Ishikawa (cell line): ENCODE measurements around the gene GTPBP2.

Experiments used
- CEBPB ChIP-seq: IDR thresholded peaks from 2 replicates; pipeline ENCODE4 v1.6.1; 2012
- CREB1 ChIP-seq: IDR thresholded peaks from 2 replicates; pipeline ENCODE4 v1.6.1; 2012; ENCODE audit warnings: low read depth
- EGR1 ChIP-seq: IDR thresholded peaks from 2 replicates; pipeline ENCODE4 v1.6.1; 2012
- EP300 ChIP-seq: IDR thresholded peaks from 2 replicates; pipeline ENCODE4 v1.6.1; 2012; ENCODE audit warnings: borderline replicate concordance
- FOXM1 ChIP-seq: IDR thresholded peaks from 2 replicates; pipeline ENCODE4 v1.6.1; 2012; ENCODE audit warnings: low read depth, borderline replicate concordance
- NFIC ChIP-seq: IDR thresholded peaks from 2 replicates; pipeline ENCODE4 v1.6.1; 2012
- RAD21 ChIP-seq: IDR thresholded peaks from 2 replicates; pipeline ENCODE4 v1.6.1; 2012; ENCODE audit warnings: low read depth
- TAF1 ChIP-seq: IDR thresholded peaks from 2 replicates; pipeline ENCODE4 v1.6.1; 2012; ENCODE audit warnings: low read depth, mild to moderate bottlenecking
- TCF12 ChIP-seq: IDR thresholded peaks from 2 replicates; pipeline ENCODE4 v1.6.1; 2012; ENCODE audit warnings: low read depth
- TEAD4 ChIP-seq: IDR thresholded peaks from 2 replicates; pipeline ENCODE4 v1.6.1; 2012
- YY1 ChIP-seq: IDR thresholded peaks from 2 replicates; pipeline ENCODE4 v1.6.1; 2012; ENCODE audit warnings: low read depth
- ZBTB7A ChIP-seq: IDR thresholded peaks from 2 replicates; pipeline ENCODE4 v1.6.1; 2012; ENCODE audit warnings: low read depth
- TF ChIP-seq, protein P1 (sequence below): IDR thresholded peaks from 2 replicates; pipeline ENCODE4 v1.6.1; 2012
- TF ChIP-seq, protein P2 (sequence below): IDR thresholded peaks from 2 replicates; pipeline ENCODE4 v1.6.1; 2012; ENCODE audit warnings: low read depth, mild to moderate bottlenecking
- TF ChIP-seq, protein P3 (sequence below): IDR thresholded peaks from 2 replicates; pipeline ENCODE4 v1.6.1; 2012

The GTPBP2 gene

DNA sequence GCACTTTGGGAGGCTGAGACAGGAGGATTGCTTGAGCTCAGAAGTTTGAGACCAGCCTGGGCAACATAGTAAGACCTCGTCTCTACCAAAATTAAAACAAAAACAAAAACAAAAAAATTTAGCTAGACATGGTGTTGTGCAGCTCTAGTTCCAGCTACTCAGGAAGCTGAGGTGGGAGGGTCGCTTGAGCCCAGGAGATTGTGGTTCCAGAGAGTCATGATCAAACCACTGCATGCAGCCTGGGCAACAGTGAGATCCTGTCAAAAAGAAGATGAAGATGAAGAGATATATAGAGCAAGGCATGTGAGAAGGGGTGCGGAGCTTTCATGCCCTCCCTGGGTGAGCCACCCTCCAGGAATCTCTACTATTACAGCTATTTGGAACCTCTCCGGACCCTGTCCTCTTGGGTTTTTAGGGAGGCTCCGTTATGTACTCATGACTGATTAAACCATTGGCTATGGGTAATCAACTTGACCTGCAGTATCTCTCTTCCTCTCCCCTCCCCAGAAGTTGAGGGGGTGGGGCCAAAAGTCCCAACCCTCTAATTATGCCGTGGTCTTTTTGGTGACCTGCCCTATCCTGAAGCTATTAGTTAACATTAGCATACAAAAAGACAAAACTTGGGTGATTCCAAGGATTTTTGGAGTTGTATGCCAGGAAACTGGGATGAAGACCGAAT, 44.0 kb downstream of the GTPBP2 start:
- TF ChIP-seq EP300: no peak
- TF ChIP-seq, protein P1, sequence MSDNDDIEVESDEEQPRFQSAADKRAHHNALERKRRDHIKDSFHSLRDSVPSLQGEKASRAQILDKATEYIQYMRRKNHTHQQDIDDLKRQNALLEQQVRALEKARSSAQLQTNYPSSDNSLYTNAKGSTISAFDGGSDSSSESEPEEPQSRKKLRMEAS: no peak
- TF ChIP-seq NFIC: no peak
- no peak for TF ChIP-seq FOXM1
- TF ChIP-seq EGR1: no peak
- no peak for TF ChIP-seq YY1
- no peak for TF ChIP-seq CEBPB
- TF ChIP-seq, protein P2, sequence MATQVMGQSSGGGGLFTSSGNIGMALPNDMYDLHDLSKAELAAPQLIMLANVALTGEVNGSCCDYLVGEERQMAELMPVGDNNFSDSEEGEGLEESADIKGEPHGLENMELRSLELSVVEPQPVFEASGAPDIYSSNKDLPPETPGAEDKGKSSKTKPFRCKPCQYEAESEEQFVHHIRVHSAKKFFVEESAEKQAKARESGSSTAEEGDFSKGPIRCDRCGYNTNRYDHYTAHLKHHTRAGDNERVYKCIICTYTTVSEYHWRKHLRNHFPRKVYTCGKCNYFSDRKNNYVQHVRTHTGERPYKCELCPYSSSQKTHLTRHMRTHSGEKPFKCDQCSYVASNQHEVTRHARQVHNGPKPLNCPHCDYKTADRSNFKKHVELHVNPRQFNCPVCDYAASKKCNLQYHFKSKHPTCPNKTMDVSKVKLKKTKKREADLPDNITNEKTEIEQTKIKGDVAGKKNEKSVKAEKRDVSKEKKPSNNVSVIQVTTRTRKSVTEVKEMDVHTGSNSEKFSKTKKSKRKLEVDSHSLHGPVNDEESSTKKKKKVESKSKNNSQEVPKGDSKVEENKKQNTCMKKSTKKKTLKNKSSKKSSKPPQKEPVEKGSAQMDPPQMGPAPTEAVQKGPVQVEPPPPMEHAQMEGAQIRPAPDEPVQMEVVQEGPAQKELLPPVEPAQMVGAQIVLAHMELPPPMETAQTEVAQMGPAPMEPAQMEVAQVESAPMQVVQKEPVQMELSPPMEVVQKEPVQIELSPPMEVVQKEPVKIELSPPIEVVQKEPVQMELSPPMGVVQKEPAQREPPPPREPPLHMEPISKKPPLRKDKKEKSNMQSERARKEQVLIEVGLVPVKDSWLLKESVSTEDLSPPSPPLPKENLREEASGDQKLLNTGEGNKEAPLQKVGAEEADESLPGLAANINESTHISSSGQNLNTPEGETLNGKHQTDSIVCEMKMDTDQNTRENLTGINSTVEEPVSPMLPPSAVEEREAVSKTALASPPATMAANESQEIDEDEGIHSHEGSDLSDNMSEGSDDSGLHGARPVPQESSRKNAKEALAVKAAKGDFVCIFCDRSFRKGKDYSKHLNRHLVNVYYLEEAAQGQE: no peak
- no peak for TF ChIP-seq TEAD4
- TF ChIP-seq TCF12: no peak
- no peak for TF ChIP-seq CREB1
- TF ChIP-seq, protein P3, sequence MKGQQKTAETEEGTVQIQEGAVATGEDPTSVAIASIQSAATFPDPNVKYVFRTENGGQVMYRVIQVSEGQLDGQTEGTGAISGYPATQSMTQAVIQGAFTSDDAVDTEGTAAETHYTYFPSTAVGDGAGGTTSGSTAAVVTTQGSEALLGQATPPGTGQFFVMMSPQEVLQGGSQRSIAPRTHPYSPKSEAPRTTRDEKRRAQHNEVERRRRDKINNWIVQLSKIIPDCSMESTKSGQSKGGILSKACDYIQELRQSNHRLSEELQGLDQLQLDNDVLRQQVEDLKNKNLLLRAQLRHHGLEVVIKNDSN: no peak
- no peak for TF ChIP-seq TAF1
- TF ChIP-seq RAD21: no peak
- TF ChIP-seq ZBTB7A: no peak

DNA sequence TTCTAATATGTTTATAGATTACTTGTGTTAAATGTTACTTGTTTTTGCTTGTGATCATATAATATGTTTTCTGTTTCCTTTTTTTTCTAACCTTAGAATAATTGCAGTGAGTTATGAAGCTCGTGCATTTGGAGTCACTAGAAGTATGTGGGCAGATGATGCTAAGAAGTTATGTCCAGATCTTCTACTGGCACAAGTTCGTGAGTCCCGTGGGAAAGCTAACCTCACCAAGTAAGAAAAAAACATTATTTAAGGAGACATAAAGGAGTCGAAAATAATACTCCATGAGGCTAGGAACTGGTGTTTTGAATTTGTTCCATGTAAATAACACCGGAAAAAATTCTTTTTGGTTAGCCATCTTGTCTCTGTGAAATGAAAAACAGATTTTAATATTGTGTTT, 46.2 kb downstream of the GTPBP2 start:
- TF ChIP-seq ZBTB7A (no peak), RAD21 (no peak)

DNA sequence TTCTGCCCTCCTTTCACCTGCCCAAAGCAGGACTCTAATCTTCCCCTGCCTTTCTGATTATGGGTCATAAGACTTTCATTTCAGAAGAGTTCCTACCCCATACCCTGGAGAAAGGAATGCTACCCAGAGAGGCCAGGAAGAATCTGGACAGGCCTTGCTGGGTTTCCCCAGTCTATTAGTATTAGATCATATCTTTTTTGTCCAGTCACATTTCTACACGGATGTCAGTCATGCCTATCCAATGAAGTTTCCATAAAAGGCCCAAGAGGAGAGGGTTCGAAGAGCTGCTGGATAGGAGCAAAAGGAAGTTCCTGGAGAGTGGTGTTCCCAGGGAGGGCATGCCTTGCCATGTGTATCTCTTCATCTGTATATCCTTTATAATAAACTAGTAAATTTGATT, 49.9 kb downstream of the GTPBP2 start:
- TF ChIP-seq RAD21 (no peak), YY1 (no peak), TCF12 (no peak), TEAD4 (no peak), ZBTB7A (no peak)
- TF ChIP-seq, protein P3: no peak

DNA sequence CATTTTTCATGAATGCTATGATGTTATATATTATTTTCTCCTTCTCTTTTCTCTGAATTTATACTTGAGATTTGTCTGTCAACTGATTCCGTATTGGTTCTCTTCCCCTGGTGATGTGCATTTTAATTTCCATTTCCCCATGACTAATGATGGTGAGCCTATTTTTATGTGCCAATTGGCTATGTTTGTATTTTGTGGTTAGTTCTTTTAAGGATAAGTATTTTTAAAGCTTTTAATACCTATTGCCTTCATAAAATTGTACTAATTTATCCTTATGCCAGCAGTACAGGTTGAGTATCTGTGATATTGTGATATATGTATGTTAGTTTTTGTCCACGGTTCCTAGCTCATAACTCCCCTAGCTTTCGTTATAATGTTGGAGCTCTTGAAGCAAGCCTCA, 50.3 kb downstream of the GTPBP2 start:
- TF ChIP-seq EP300: no peak
- no peak for TF ChIP-seq CREB1
- no peak for TF ChIP-seq TAF1
- TF ChIP-seq EGR1: no peak
- TF ChIP-seq, protein P1: no peak
- no peak for TF ChIP-seq RAD21
- TF ChIP-seq, protein P3: no peak
- TF ChIP-seq TEAD4: no peak
- no peak for TF ChIP-seq NFIC
- no peak for TF ChIP-seq YY1
- no peak for TF ChIP-seq TCF12
- TF ChIP-seq CEBPB: no peak
- TF ChIP-seq, protein P2: no peak
- TF ChIP-seq FOXM1: no peak
- no peak for TF ChIP-seq ZBTB7A

DNA sequence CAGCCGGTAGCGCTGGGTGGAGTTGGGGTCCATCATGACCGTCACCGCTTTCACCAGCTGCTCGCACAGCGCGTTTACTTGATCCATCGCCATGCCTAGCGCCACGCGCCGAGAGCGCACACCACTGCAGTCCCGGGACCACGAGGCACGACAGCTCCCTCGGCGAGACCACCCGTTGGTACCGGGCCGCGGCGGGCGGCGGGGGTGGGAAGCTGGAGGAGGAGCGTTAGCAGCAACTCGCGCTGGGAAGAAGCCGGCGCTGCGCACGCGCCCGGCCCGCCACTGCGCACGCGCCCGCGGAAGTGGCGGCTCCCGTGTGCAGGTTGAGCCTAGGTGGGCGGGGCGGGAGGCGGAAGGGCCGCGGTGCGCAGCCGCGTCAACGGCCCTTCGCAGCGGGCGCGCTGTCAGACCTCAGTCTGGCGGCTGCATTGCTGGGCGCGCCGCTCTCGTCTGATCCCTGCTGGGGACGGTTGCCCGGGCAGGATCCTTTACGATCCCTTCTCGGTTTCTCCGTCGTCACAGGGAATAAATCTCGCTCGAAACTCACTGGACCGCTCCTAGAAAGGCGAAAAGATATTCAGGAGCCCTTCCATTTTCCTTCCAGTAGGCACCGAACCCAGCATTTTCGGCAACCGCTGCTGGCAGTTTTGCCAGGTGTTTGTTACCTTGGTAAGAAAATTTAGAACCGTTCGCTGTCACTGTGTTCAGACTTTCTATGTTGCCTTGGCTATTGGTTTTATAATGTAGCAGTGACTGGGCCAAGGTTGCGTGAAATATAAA, 53.1 kb downstream of the GTPBP2 start, which contains the start of the genes POLH and XPO5:
Gene POLH, plus strand, starts transcription at position 414 of the 780 bp plus-strand sequence. CDS start 6,135 bp downstream, outside the sequence.
Gene XPO5, minus strand, starts transcription at position 267 of the 780 bp plus-strand sequence. Its CDS starts 174 bp downstream, at position 93.
- TF ChIP-seq TEAD4: 0 out of 2 replicates have a peak, but pooled peaks have one; percentile 2
- no peak for TF ChIP-seq RAD21
- TF ChIP-seq, protein P2: 0 out of 2 replicates have a peak, but pooled peaks have one; percentile 11
- no peak for TF ChIP-seq CREB1
- TF ChIP-seq, protein P1: peak; percentile 91
- TF ChIP-seq TAF1: peak; percentile 94
- no peak for TF ChIP-seq CEBPB
- peak; percentile 5; the same call in 1 of the 2 replicates for TF ChIP-seq NFIC
- peak; percentile 45; the same call in 1 of the 2 replicates for TF ChIP-seq EGR1
- TF ChIP-seq YY1: peak; percentile 8; the same call in 1 of the 2 replicates
- peak; percentile 60; the same call in 1 of the 2 replicates for TF ChIP-seq ZBTB7A
- TF ChIP-seq EP300: no peak; the same call in 1 of the 2 replicates
- TF ChIP-seq TCF12: peak; percentile 49; the same call in 1 of the 2 replicates
- no peak for TF ChIP-seq FOXM1
- TF ChIP-seq, protein P3: peak; percentile 49; the same call in 1 of the 2 replicates
